Adrenal gland (tissue), 12 donors: ENCODE data around the gene MRC2. TPM values are rescaled to one million over a fixed set of nuclear protein-coding genes. Genes with fewer than 3 reads are reported as not detected.

ENCODE experiments used
- DNase-seq, 7 donors: peaks; one replicate each; pipeline ENCODE4 v3.0.0-alpha.2; 2019 to 2020
- H3K27ac ChIP-seq, 5 donors: fragments of 200-600 bp; sonication (generic) in 4 of 5; 1 replicate in 3 of 5; 2 replicates in 2 of 5; pipeline versions ENCODE4 v1.5.1 to v1.8.0; 2016 to 2020; ENCODE audit warnings: mild to moderate bottlenecking in 1 of 5
- H3K27me3 ChIP-seq: fragments of 200-600 bp; 2 replicates; pipeline ENCODE4 v1.8.0; 2021
- H3K36me3 ChIP-seq, 2 donors: fragments of 200-600 bp; replicated peaks in 1 of 2; 1 replicate in 1 of 2; 2 replicates in 1 of 2; pipeline versions ENCODE4 v1.5.1 to v1.8.0; 2018 to 2022
- H3K4me1 ChIP-seq, 2 donors: fragments of 200-600 bp; replicated peaks in 1 of 2; 1 replicate in 1 of 2; 2 replicates in 1 of 2; pipeline versions ENCODE4 v1.5.1 to v1.8.0; 2018 to 2021
- H3K4me3 ChIP-seq, 4 donors: fragments of 200-600 bp; sonication (generic) in 3 of 4; one replicate each; pipeline ENCODE4 v1.5.1; 2016 to 2018
- H3K9me3 ChIP-seq, 3 donors: fragments of 200-600 bp; sonication (generic) in 1 of 3; replicated peaks in 1 of 3; 1 replicate in 2 of 3; 2 replicates in 1 of 3; pipeline versions ENCODE4 v1.5.1 to v1.8.0; 2016 to 2021
- POLR2A ChIP-seq, 2 donors: fragments of 450-650 bp; IDR thresholded peaks; one replicate each; pipeline ENCODE4 v1.6.1; 2017; ENCODE audit warnings: antibody characterized with exemption in 2 of 2, mild to moderate bottlenecking in 2 of 2, moderate library complexity in 1 of 2
- WGBS, 4 donors: extraction: QIAGEN DNeasy Blood & Tissue Kit in 2 of 4; methylation state at CpG; one replicate each; pipeline versions ENCODE4 v1.1.5 to v1.1.7; 2013 to 2017; 5-methylcytosine and 5-hydroxymethylcytosine counted together
- intact Hi-C, 2 donors: fragments of 100-400 bp; cut with DNase I; formaldehyde crosslinking; loops; one replicate each; pipeline versions ENCODE4 v1.14.1 to v1.15.0; 2022 to 2023
- polyA plus RNA-seq, 3 donors: library from polyadenylated mRNA; stranded (reverse); fragments of 200-250 nt in 2 of 3; fragments of 350-450 nt in 1 of 3; fragmentation: Illumina TruSeq in 1 of 3; extraction: RNeasy Lipid Tissue Mini Kit (QIAGEN cat#74804) in 1 of 3; gene quantifications; one replicate each; pipeline ENCODE4 v1.2.3, GENCODE V29; 2013 to 2014
- total RNA-seq, 9 donors: library from RNA; depleted of rRNA in 4 of 9; stranded (reverse); fragments of >200 nt in 4 of 9; fragments of 120-200 nt in 1 of 9; fragmentation: NEBNext Ultra II Directional in 1 of 9; extraction: Animal tissue kit (Norgen Biotek cat#: 25700) in 1 of 9; gene quantifications; one replicate each; pipeline versions ENCODE4 v1.1.0 to v1.2.4, GENCODE V29; 2013 to 2023
- TF ChIP-seq, protein P1 (sequence below), 6 experiments: fragments of 450-650 bp in 4 of 6; fragments of 200-600 bp in 2 of 6; sonication (generic) in 1 of 6; IDR thresholded peaks; 1 replicate in 5 of 6; 2 replicates in 1 of 6; pipeline versions ENCODE4 v1.5.1 to v1.8.0; 2016 to 2021; ENCODE audit warnings: antibody characterized with exemption in 6 of 6, mild to moderate bottlenecking in 2 of 6, moderate library complexity in 1 of 6
- donor health status: healthy with polysubstance abuse.
- donor health status: Bipolar disorder and iron deficiency.
- donor health status: DM: yes; HTN: yes; CAD: no.
- donor health status: DM: no; HTN: no; CAD: no.
- donor health status: DM: no; HTN: no; CAD: no.
- donor health status: DM: yes; HTN: yes; CAD: no.

MRC2 gene
- total and polyA plus RNA-seq, 12 donors, result 5.2 to 68.3 (median 29.6) TPM

DNA sequence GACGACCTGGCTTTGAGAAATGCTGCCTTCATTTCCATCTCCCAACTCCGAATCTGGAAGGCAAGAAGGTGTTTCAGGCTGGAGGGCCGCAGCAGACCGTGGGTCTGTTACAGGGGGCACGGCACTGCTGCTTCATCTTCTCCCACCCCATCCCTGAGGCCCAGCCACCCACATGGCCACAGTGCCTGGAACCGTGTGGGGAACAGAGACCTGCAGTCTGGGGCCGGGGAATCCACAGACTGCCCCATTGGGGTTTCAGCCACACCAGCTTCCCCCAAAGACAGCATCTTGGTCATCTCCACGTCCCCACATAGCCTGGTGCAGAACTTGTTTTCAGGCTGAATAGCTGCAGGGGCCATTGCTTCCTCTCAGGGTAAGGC is 74.2 kb downstream of the MRC2 start:
- Histone ChIP-seq H3K36me3 (no peaks in the 10 kb centered on the region), H3K9me3 (no peaks in the 10 kb centered on the region), H3K27ac (no peak overlapping the region), H3K27me3 (no peaks in the 10 kb centered on the region), H3K4me3 (no peak overlapping the region), H3K4me1 (peaks cover 4 to 11% of the 10 kb centered on the region in 2 donors)
- TF ChIP-seq POLR2A (IDR thresholded peaks at IDR 0.05), result no peak
- TF ChIP-seq, protein P1, sequence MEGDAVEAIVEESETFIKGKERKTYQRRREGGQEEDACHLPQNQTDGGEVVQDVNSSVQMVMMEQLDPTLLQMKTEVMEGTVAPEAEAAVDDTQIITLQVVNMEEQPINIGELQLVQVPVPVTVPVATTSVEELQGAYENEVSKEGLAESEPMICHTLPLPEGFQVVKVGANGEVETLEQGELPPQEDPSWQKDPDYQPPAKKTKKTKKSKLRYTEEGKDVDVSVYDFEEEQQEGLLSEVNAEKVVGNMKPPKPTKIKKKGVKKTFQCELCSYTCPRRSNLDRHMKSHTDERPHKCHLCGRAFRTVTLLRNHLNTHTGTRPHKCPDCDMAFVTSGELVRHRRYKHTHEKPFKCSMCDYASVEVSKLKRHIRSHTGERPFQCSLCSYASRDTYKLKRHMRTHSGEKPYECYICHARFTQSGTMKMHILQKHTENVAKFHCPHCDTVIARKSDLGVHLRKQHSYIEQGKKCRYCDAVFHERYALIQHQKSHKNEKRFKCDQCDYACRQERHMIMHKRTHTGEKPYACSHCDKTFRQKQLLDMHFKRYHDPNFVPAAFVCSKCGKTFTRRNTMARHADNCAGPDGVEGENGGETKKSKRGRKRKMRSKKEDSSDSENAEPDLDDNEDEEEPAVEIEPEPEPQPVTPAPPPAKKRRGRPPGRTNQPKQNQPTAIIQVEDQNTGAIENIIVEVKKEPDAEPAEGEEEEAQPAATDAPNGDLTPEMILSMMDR (IDR thresholded peaks at IDR 0.05), result no peak
- no peak for DNase-seq
- WGBS, 4 donors, result 82 to 90% (median 82%) methylated on average over 5 to 8 of the region's 8 CpGs
- intact Hi-C loops, result loop anchor here (2.0 to 10.0 kb wide), 3 partner anchors 269 to 713 kb away; no protein-coding TSS in a partner anchor

DNA sequence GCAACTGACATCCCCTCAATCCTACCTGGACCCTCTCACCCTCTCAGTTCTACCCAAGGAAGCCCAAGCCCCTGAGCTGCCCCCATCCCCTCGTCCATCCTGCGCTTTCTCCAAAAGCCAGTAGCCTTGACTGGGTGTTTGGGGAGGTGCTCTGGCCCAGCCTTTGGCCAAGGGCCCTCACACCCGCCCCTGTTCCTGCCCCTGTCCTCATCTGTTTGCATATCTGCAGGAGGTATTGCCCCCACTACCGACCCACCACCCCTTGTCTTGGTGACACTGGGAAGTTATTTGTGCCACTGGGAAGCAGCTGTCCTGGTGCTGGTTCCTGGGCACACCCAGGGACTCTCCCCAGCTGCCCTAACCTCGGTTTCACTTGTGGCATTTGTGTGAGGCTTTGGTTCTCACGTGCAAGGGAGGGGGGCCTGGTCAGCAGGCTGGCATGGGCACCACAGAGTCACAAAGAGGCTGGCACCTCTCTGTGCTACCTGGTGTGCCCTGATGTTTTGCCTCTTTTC is 75.3 kb downstream of the MRC2 start:
- H3K9me3 ChIP-seq, result no peaks in the 10 kb centered on the region
- H3K27ac ChIP-seq, result no peak overlapping the region
- DNase-seq, result no peak
- intact Hi-C loops, result loop anchor here (2.0 to 10.0 kb wide), 3 partner anchors 268 to 712 kb away; no protein-coding TSS in a partner anchor
- no peaks in the 10 kb centered on the region for H3K36me3 ChIP-seq
- peaks cover 4 to 11% of the 10 kb centered on the region in 2 donors for H3K4me1 ChIP-seq
- TF ChIP-seq POLR2A (IDR thresholded peaks at IDR 0.05), result no peak
- TF ChIP-seq, protein P1 (IDR thresholded peaks at IDR 0.05), result no peak
- no peak overlapping the region for H3K4me3 ChIP-seq
- H3K27me3 ChIP-seq, result no peaks in the 10 kb centered on the region
- WGBS, 4 donors, result 60 to 84% (median 69%) methylated on average over 5 to 6 of the region's 6 CpGs

DNA sequence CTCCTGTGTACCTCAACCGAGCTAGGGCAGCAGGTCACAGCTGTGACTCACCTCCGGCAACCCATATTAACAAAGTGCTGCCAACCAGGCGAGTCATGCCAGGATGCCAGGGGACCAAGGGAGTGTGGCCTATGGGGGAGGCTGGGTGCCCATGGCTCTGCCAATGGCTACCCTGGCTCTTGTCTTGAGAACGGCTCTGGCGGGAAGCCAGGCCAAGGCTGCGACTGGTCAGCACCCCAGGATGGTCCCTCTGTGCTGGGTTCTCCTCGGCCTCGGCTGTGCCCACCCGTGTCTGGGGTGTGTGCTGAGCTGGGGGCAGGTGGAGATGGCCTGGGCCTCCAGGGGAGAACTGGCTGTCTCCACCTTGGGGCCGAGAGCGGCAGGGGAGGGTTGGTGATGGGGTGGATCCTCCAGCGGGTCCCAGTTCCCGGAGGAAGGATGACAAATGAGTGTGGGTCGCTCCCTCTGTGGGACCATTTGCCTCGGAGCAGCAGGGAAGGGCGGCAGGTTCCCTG is 75.8 kb downstream of the MRC2 start:
- Histone ChIP-seq H3K9me3 (no peaks in the 10 kb centered on the region), H3K36me3 (no peaks in the 10 kb centered on the region), H3K27ac (no peak overlapping the region), H3K4me3 (peak overlapping the region in 1 of 4 donors; percentile 87), H3K27me3 (no peaks in the 10 kb centered on the region), H3K4me1 (peaks cover 4 to 11% of the 10 kb centered on the region in 2 donors)
- no peak for TF ChIP-seq POLR2A (IDR thresholded peaks at IDR 0.05)
- TF ChIP-seq, protein P1 (IDR thresholded peaks at IDR 0.05), result no peak
- peak in 5 of 7 donors; percentile 30 to 68 (median 45) for DNase-seq
- intact Hi-C loops, result loop anchor here (2.0 to 10.0 kb wide), 3 partner anchors 267 to 711 kb away; no protein-coding TSS in a partner anchor
- 4 to 33% (median 22%) methylated on average over 4 to 16 of the region's 16 CpGs for WGBS, 4 donors

DNA sequence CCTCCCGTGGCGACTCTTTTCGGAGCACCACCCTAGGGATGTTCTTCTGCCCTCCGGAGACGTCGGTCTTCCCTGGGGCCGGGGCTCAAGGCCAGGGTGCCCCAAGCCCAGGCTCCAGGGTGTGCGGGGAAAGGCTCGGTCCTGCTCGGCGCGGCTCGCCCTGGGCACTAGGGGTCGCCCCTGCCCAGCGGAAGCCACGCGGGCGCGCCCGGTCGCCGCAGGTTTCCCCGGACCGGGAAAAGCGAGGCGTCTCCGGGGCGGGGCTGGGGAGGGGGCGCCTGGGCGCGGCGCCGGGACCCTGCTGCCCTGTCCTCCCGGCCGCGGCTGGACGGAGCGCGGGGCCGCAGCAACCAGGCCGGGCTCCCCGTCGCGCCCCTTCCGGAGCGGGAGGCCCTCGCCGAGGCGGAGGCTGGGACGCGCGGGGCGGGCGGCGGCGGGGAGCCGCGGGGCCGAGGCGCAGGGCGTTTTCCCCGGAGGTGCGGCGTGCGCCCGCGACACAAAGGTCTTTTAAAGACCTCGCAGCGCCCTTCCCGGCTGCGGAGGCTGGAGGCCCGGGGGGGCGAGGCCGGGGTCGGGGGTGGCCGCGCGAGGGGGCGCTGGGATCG is 76.4 kb downstream of the MRC2 start:
- Histone ChIP-seq H3K27me3 (no peaks in the 10 kb centered on the region), H3K36me3 (no peaks in the 10 kb centered on the region), H3K27ac (peak overlapping the region in 3 of 5 donors; percentile 29 to 68 (median 39)), H3K4me3 (peak overlapping the region in 2 of 4 donors; percentile 24 to 87), H3K4me1 (peaks cover 4 to 11% of the 10 kb centered on the region in 2 donors), H3K9me3 (peaks cover 0 to 4% (median 0%) of the 10 kb centered on the region in 3 donors)
- DNase-seq, result peak; percentile 47 to 79 (median 68)
- WGBS, 4 donors, result 1% methylated on average over 22 to 80 of the region's 80 CpGs; no CpG with 5 or more reads in 1 of the 4 donors
- intact Hi-C loops, result loop anchor here (2.0 to 10.0 kb wide), 3 partner anchors 267 to 711 kb away; no protein-coding TSS in a partner anchor
- TF ChIP-seq POLR2A (IDR thresholded peaks at IDR 0.05), result no peak
- TF ChIP-seq, protein P1 (IDR thresholded peaks at IDR 0.05), result peak; percentile 41 to 89 (median 72)
